Measurements from ENCODE around the gene IGSF1.

Gene IGSF1

GRCh38 chrX:131273011-131273410 lies 16.1 kb downstream of the IGSF1 start:
- TF ChIP-seq CTCF (IDR thresholded peaks at IDR 0.05; ENCODE audit: low read depth, low read length): no peak
- no peak for DNase-seq (ENCODE audit: extremely low read depth, low read depth)

GRCh38 chrX:131271826-131272225 lies 17.3 kb downstream of the IGSF1 start:
- DNase-seq (ENCODE audit: extremely low read depth, low read depth): no peak
- no peak for TF ChIP-seq CTCF (IDR thresholded peaks at IDR 0.05; ENCODE audit: low read depth, low read length)

GRCh38 chrX:131271274-131271673 lies 17.8 kb downstream of the IGSF1 start:
- TF ChIP-seq CTCF (IDR thresholded peaks at IDR 0.05; ENCODE audit: low read depth, low read length): no peak
- DNase-seq (ENCODE audit: extremely low read depth, low read depth): no peak

- no peak for TF ChIP-seq CTCF (IDR thresholded peaks at IDR 0.05; ENCODE audit: low read depth, low read length)
- DNase-seq (ENCODE audit: extremely low read depth, low read depth): no peak
Measured at GRCh38 chrX:131270080-131270479, 19.0 kb downstream of the IGSF1 start.

GRCh38 chrX:131264665-131265064 lies 24.4 kb downstream of the IGSF1 start:
- no peak for TF ChIP-seq CTCF (IDR thresholded peaks at IDR 0.05; ENCODE audit: low read depth, low read length)
- no peak for DNase-seq (ENCODE audit: extremely low read depth, low read depth)

GRCh38 chrX:131264053-131264452 lies 25.1 kb downstream of the IGSF1 start:
- TF ChIP-seq CTCF (IDR thresholded peaks at IDR 0.05; ENCODE audit: low read depth, low read length): no peak
- DNase-seq (ENCODE audit: extremely low read depth, low read depth): no peak

GRCh38 chrX:131262738-131263679 lies 26.1 kb downstream of the IGSF1 start:
- DNase-seq (ENCODE audit: extremely low read depth, low read depth): no peak
- TF ChIP-seq CTCF (IDR thresholded peaks at IDR 0.05; ENCODE audit: low read depth, low read length): no peak
